Kidney epithelial cell (primary cell): Measurements from ENCODE around the gene C1orf53. TPM values are rescaled to one million over a fixed set of nuclear protein-coding genes. Genes with fewer than 3 reads are reported as not detected.

Experiments used
- DNase-seq: peaks from one replicate; pipeline ENCODE4 v3.0.0-alpha.2; 2010; ENCODE audit warnings: low read depth
- H3K27me3 ChIP-seq: 2 replicates; pipeline ENCODE4 v1.6.0; 2011; ENCODE audit warnings: low read length; ENCODE audit not compliant: control insufficient read depth, insufficient read depth
- H3K36me3 ChIP-seq: 2 replicates; pipeline ENCODE4 v1.5.1; 2011; ENCODE audit warnings: low read length; ENCODE audit not compliant: control insufficient read depth, insufficient read depth
- H3K4me3 ChIP-seq: 2 replicates; pipeline ENCODE4 v1.5.1; 2011; ENCODE audit warnings: low read depth, mild to moderate bottlenecking, control low read depth, low read length
- total RNA-seq: library from RNA; depleted of rRNA; stranded (reverse); fragments of >200 nt; gene quantifications from 2 replicates; pipeline ENCODE4 v1.2.3, GENCODE V29; 2015
- TF ChIP-seq, protein P1 (sequence below): IDR thresholded peaks from 2 replicates; pipeline ENCODE4 v1.5.1; 2011; ENCODE audit warnings: mild to moderate bottlenecking, moderate library complexity, low read length, control low read depth, inconsistent platforms; ENCODE audit not compliant: insufficient read depth, poor library complexity, severe bottlenecking

C1orf53 gene
- total RNA-seq, 1 donor from 2014 or later: 8.2 TPM

DNA sequence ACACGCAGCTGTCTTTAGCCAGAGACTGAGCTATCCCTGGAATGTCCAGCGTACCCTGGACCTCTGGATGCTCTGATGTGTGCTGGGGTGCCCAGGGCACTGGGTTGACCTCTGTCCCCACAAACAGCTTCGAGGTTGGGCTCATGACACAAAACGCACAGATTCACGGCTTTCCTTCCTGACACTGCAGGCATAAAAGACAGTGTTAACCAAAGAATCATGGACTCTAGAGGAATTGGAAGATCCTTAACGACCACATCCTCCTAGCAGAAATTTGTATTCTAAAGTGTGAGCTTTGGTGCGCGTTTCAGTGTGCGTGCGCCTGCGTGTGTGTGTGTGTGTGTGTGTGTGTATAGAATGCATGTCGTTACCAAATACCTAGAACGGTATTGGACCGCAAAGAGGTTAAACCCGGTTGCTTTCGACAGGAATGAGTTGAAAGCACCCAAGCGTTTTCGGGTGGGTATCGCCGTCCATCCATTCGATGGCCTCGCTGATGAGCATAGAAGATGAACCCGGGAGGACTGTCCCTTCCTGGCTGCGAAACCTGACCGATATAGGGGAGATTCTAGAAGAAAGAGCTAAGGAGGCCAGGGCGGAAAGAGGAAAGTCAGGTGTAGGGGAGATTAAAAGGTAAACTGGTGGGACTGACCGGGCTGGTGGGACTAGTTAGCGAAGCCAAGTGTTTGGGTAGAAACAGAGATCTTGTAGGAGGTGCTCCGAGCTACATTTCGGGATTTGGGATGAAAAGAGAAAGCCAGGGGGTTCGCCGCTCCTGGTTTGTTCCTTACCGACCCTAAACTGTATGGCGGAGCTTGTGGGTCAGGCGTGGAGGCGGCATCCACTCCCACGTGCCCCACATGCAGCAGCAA, 7.9 kb downstream of the C1orf53 start:
- TF ChIP-seq, protein P1, sequence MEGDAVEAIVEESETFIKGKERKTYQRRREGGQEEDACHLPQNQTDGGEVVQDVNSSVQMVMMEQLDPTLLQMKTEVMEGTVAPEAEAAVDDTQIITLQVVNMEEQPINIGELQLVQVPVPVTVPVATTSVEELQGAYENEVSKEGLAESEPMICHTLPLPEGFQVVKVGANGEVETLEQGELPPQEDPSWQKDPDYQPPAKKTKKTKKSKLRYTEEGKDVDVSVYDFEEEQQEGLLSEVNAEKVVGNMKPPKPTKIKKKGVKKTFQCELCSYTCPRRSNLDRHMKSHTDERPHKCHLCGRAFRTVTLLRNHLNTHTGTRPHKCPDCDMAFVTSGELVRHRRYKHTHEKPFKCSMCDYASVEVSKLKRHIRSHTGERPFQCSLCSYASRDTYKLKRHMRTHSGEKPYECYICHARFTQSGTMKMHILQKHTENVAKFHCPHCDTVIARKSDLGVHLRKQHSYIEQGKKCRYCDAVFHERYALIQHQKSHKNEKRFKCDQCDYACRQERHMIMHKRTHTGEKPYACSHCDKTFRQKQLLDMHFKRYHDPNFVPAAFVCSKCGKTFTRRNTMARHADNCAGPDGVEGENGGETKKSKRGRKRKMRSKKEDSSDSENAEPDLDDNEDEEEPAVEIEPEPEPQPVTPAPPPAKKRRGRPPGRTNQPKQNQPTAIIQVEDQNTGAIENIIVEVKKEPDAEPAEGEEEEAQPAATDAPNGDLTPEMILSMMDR: no peak
- no peak for DNase-seq
- Histone ChIP-seq H3K27me3 (peaks cover 81% of the 10 kb centered on the region), H3K4me3 (no peak overlapping the region), H3K36me3 (no peaks in the 10 kb centered on the region)

DNA sequence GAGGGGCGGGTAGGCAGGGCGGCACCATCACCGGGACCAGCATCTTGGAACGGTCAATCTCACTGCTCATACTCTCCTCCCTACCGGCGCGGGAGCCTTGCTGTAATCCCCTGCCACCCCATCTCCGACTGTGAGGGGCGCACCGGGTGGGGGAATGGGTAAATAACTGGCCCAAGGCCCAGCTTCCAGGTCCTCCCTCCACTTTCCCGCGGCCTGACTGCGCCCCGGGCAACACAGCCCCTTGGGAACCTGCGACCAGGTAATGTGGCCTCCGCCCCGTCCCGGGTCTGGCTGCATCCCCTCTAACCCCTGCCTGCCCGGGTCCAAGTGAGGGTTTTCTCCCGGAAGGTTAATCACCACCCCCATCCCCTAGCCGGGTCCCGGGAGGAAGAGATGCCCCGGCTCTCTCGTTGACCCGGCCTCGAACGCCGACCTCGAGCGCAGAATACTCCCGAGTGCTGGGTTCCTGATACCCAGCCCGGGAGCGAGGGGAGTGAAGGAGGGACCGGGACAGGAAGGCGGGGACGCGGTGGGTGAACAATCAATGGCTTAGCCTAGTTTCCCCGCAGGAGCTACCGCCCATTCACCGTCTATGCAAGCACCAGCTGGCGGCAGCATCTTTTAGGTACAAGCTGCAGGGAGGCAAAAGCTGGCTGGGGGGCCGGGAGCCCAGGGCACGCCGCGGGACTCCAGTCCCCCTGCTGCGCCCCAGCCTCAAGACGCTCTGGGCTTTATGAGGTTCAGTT, 8.9 kb downstream of the C1orf53 start:
- TF ChIP-seq, protein P1: no peak
- peaks cover 89% of the 10 kb centered on the region for H3K27me3 ChIP-seq
- H3K4me3 ChIP-seq: no peak overlapping the region
- H3K36me3 ChIP-seq: no peaks in the 10 kb centered on the region
- no peak for DNase-seq

DNA sequence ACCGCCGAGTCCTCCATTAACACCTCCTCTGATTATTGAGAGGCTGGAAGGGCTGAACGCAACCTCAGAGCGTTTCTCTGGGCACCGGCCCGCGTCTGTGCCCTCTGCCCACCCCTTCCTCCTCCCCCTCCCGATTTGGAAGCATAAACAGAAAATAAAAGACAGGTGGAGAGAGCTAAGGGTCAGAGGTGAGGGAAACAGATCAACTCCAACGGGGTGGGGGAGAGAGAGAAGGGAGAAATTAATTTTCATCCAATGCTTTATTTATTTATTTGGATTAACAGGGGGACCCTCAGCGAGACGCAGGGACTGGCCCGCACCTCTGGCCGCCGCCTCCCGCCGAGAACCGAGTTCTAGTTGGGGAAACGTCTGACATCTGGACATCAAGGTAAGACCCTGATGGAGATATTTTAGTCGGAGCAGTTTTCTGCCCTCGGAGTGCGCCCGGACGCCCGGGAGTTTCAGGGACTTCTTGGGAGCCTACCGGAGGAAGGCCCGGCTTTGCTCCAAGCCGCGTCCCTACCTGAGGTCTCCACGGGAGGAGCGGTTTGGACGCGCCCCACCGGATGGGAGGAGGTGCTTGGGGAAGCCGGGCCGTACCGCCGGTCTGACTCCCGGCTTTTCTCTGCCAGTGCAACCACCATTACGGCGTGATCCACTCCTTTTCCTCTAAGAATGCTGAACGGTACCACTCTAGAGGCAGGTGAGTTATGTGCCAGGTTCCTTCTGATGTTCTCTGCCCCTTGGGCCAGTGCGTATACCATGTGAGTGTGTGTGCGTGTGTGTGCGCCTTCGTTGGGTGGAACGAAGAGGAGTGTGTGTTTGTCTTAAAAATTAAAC, 9.6 kb downstream of the C1orf53 start:
- no peaks in the 10 kb centered on the region for H3K36me3 ChIP-seq
- H3K4me3 ChIP-seq: no peak overlapping the region
- H3K27me3 ChIP-seq: peaks cover 96% of the 10 kb centered on the region
- DNase-seq: no peak
- TF ChIP-seq, protein P1: no peak

DNA sequence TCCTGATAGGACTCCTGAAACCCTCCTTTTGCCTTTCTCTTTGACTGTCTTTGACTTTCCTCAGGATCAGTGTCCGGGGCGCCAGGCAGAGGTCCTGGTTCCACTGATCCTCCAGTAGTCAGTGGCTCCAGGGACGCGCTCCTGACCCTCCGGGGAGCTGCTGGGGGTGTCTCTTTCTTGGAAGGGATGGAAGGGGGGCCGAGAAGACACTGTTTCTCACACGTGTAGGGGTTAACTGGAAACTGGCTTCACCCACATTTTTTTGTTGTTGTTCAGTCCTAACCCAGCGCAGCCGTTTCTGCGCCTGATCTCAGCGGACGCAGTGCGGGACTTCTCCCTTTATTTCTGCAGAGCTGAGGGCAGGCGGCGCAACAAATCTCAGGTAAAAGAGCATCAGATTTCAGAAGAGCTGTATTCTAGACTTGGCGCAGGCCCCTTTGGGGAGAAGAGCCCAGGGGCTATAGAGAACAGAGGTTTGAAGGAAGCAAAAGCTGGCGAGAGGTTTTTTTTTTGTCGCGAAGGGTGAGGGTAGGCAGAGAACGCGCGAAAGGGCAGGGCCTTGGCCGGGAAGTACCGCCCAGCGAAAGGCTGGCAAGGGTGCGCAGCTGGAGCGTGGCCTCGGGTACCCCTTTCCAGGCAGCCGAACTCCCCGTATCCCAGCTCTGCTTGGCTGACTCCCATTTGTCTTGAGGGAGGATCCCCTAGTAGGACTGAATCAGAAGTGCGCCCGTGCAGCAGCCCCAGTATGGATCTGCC, 10.5 kb downstream of the C1orf53 start:
- peaks cover 100% of the 10 kb centered on the region for H3K27me3 ChIP-seq
- no peaks in the 10 kb centered on the region for H3K36me3 ChIP-seq
- no peak overlapping the region for H3K4me3 ChIP-seq
- DNase-seq: no peak
- TF ChIP-seq, protein P1: no peak
